Neural crest cell (in vitro differentiated cells): ENCODE measurements around the gene ABCD4. TPM values are rescaled to one million over a fixed set of nuclear protein-coding genes. Genes with fewer than 3 reads are reported as not detected.

Source experiments
- DNase-seq: peaks from one replicate; pipeline ENCODE4 v3.0.0; 2021; ENCODE audit warnings: low read depth, mixed read lengths, low spot score
- H3K27ac Mint-ChIP-seq: one replicate; pipeline ENCODE4 v1.8.0; 2021; ENCODE audit warnings: mild to moderate bottlenecking, mixed read lengths; ENCODE audit not compliant: unreplicated experiment
- H3K27me3 Mint-ChIP-seq: 2 replicates; pipeline ENCODE4 v1.8.0; 2021; ENCODE audit warnings: low read depth, mild to moderate bottlenecking, mixed read lengths
- H3K36me3 Mint-ChIP-seq: 2 replicates; pipeline ENCODE4 v1.8.0; 2021; ENCODE audit warnings: low read depth, mild to moderate bottlenecking, mixed read lengths
- H3K4me1 Mint-ChIP-seq: 2 replicates; pipeline ENCODE4 v1.8.0; 2021; ENCODE audit warnings: mixed read lengths
- H3K4me3 Mint-ChIP-seq: one replicate; pipeline ENCODE4 v1.8.0; 2021; ENCODE audit warnings: mild to moderate bottlenecking, mixed read lengths
- H3K9me3 Mint-ChIP-seq: 2 replicates; pipeline ENCODE4 v1.8.0; 2021; ENCODE audit warnings: mixed read lengths
- total RNA-seq: library from RNA; stranded (reverse); gene quantifications from 2 replicates; pipeline ENCODE4 v1.2.1, GENCODE V29; 2021
- TF ChIP-seq, protein P1 (sequence below): fragments of 200-600 bp; sonication (generic); conservative IDR thresholded peaks from 2 replicates; pipeline ENCODE4 v1.5.0; 2021; ENCODE audit warnings: antibody characterized with exemption, mild to moderate bottlenecking

The ABCD4 gene
- total RNA-seq, 1 donor from 2014 or later: 98.8 TPM

DNA sequence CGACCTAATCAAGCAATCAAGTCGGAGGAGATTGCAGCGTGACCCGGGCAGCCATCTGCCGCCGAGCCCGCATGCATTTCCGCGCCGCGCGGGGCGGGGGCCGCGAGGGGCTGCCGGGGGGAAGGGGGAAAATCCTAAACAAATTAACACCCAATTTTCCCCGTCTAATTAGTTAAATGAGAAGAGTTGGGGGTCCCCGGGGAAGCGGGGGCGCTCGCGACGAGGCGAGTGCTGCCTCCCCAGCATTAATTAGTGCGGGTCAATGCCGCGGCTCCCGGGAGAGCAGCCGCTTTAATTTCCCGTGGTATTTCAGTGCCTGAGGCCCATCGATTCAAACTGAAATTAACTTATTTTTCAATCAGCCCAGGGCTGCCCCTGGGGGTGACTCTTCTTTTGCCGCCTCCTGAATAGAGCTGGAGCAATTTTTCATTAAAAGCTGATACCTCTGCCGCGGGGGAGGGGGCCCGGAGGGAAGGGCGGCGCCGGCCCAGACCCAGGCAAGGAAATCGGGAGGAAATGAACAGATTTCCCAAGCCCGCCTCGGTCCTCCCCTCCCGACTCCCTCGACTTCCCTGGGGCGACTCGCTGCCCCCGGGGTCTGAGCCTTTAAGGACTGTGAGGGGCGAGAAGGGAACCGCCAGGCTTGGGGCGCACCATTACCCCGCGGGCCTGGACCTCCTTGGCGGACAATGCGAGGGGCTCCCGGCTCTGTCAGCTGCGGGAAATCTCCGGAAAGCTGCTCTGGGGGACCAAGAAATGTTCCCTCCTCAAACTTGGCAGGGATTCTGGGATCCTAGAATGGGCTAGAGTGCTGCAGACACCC, 44.6 kb downstream of the ABCD4 start:
- Mint-ChIP-seq H3K4me3 (peak overlapping the region; percentile 91), H3K27me3 (peaks cover 60% of the 10 kb centered on the region), H3K4me1 (no peaks in the 10 kb centered on the region), H3K36me3 (no peaks in the 10 kb centered on the region), H3K27ac (no peak overlapping the region), H3K9me3 (no peaks in the 10 kb centered on the region)
- DNase-seq: no peak
- TF ChIP-seq, protein P1, sequence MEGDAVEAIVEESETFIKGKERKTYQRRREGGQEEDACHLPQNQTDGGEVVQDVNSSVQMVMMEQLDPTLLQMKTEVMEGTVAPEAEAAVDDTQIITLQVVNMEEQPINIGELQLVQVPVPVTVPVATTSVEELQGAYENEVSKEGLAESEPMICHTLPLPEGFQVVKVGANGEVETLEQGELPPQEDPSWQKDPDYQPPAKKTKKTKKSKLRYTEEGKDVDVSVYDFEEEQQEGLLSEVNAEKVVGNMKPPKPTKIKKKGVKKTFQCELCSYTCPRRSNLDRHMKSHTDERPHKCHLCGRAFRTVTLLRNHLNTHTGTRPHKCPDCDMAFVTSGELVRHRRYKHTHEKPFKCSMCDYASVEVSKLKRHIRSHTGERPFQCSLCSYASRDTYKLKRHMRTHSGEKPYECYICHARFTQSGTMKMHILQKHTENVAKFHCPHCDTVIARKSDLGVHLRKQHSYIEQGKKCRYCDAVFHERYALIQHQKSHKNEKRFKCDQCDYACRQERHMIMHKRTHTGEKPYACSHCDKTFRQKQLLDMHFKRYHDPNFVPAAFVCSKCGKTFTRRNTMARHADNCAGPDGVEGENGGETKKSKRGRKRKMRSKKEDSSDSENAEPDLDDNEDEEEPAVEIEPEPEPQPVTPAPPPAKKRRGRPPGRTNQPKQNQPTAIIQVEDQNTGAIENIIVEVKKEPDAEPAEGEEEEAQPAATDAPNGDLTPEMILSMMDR: no peak

DNA sequence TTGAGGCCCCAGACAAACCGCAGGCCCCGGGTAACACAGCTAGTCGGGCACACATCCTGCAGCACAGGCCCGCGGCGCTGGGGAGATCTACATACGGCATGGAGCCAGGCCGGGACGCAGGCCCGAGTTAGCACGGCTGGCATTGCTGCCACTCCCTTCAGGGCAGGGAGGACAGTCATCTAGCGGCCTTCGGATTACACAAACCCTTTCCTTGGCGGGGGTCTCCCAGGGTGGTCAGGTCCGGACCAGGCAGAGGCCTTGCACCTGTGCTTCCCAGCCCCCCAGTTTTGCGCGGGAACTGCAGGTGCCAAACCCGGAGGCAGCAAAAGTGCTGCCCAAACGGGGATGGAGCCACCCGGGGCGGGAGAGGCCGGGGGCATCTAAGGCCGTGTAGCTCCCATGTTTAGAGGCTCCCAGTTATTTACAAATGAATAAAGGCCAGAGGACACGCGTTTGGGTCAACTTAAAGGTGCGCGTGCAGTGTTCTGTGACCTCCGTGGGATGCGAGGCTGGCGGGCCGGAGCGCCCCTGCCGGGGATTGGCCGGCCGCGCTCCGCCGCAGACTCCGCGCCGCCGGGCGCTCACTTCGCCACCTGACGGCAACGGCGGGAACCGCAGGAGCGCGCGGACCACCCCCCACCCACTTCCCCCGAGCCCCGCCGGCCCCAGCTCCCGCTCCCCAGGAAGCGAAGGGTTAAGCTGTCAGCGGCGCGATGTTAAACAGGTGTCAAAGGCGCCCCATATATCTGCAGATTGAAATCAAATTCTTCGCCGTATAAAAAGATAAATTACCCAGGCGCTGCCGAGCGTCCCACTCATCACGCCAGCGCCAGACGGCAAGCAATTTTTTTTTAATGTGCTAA, 45.4 kb downstream of the ABCD4 start:
- no peaks in the 10 kb centered on the region for H3K9me3 Mint-ChIP-seq
- H3K27me3 Mint-ChIP-seq: peaks cover 62% of the 10 kb centered on the region
- peak; percentile 61 for DNase-seq
- H3K4me1 Mint-ChIP-seq: no peaks in the 10 kb centered on the region
- no peak overlapping the region for H3K27ac Mint-ChIP-seq
- H3K4me3 Mint-ChIP-seq: peak overlapping the region; percentile 91
- H3K36me3 Mint-ChIP-seq: no peaks in the 10 kb centered on the region
- TF ChIP-seq, protein P1: peak; percentile 91

- Mint-ChIP-seq H3K9me3 (no peaks in the 10 kb centered on the region), H3K4me3 (peak overlapping the region; percentile 45), H3K4me1 (peaks cover 6% of the 10 kb centered on the region), H3K36me3 (no peaks in the 10 kb centered on the region), H3K27ac (no peak overlapping the region), H3K27me3 (peaks cover 61% of the 10 kb centered on the region)
- DNase-seq: no peak
- TF ChIP-seq, protein P1: no peak
These were observed 47.5 kb downstream of the ABCD4 start for GRCh38 chr14:74255281-74255680.

GRCh38 chr14:74249433-74250375, 53.0 kb downstream of the ABCD4 start:
- Mint-ChIP-seq H3K27ac (no peak overlapping the region), H3K27me3 (peaks cover 60% of the 10 kb centered on the region), H3K36me3 (no peaks in the 10 kb centered on the region), H3K4me1 (peaks cover 6% of the 10 kb centered on the region), H3K9me3 (no peaks in the 10 kb centered on the region), H3K4me3 (no peak overlapping the region)
- no peak for DNase-seq
- TF ChIP-seq, protein P1: no peak

DNA sequence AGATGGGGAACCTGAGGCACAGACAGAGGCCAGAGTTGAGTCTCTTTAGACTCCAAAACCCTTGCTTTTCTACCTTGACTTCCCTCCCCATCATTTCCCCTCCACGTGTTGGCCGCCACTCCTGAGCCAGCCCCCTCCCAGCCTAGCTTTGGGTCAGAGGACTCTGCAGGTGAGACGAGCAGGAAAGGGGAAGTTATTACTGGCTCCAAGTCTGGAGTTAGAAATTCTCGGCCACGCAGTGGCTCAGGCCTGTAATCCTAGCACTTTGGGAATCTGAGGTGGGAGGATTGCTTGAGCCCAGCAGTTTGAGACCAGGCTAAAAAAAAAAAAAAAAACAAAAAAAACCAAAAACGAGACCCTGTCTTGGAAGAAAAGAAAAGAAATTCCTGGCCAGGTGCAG, 54.7 kb downstream of the ABCD4 start:
- no peak overlapping the region for H3K4me3 Mint-ChIP-seq
- no peaks in the 10 kb centered on the region for H3K9me3 Mint-ChIP-seq
- DNase-seq: no peak
- no peak overlapping the region for H3K27ac Mint-ChIP-seq
- TF ChIP-seq, protein P1: no peak
- H3K27me3 Mint-ChIP-seq: peaks cover 62% of the 10 kb centered on the region
- H3K4me1 Mint-ChIP-seq: peaks cover 6% of the 10 kb centered on the region
- H3K36me3 Mint-ChIP-seq: no peaks in the 10 kb centered on the region
